Activated CD4-positive, alpha-beta T cell treated with anti-CD3 and anti-CD28 coated beads, Interleukin-2, amount 50 U/mL, for 16 hours (primary cell): ENCODE results near the gene CSH2.
"Not testable (repeated sequence)": the region's sequence is repeated elsewhere in the genome, so short reads cannot be mapped to it uniquely, and the experiment has no call there.

Source experiments
- DNase-seq: peaks from one replicate; pipeline ENCODE4 v3.0.0-alpha.2; 2020

CSH2 gene

GRCh38 chr17:63873577-63873976, at the start of gene CSH2:
CSH2 (minus strand) TSS chr17:63873677; CDS start chr17:63873614, 63 bp downstream.
- DNase-seq, result not testable (repeated sequence)

- not testable (repeated sequence) for DNase-seq
Measured at GRCh38 chr17:63922402-63922801, 48.9 kb upstream of the CSH2 start.

- DNase-seq, result not testable (repeated sequence)
Measured at GRCh38 chr17:63920779-63921178, 47.3 kb upstream of the CSH2 start.

- not testable (repeated sequence) for DNase-seq
Measured at GRCh38 chr17:63920050-63920449, 46.6 kb upstream of the CSH2 start.

GRCh38 chr17:63919311-63919723, 45.8 kb upstream of the CSH2 start:
- DNase-seq, result peak; percentile 74

GRCh38 chr17:63918789-63919305, 45.4 kb upstream of the CSH2 start, which contains the start of gene GH1:
GH1 (minus strand) TSS chr17:63918839; CDS start chr17:63918776, 63 bp downstream.
- not testable (repeated sequence) for DNase-seq

- DNase-seq, result no peak
Measured at GRCh38 chr17:63918305-63918704, 44.8 kb upstream of the CSH2 start.

- no peak for DNase-seq
Measured at GRCh38 chr17:63917646-63918045, 44.2 kb upstream of the CSH2 start.

GRCh38 chr17:63917206-63917605, 43.7 kb upstream of the CSH2 start:
- not testable (repeated sequence) for DNase-seq

- no peak for DNase-seq
Measured at GRCh38 chr17:63916566-63917185, 43.2 kb upstream of the CSH2 start.

- DNase-seq, result not testable (repeated sequence)
Measured at GRCh38 chr17:63915753-63916152, 42.3 kb upstream of the CSH2 start.

GRCh38 chr17:63914471-63914870, 41.0 kb upstream of the CSH2 start:
- DNase-seq, result no peak

GRCh38 chr17:63911657-63912100, 38.2 kb upstream of the CSH2 start:
- DNase-seq, result peak; percentile 54

GRCh38 chr17:63911041-63911635, 37.7 kb upstream of the CSH2 start, which contains the start of gene CSHL1:
CSHL1 (minus strand) TSS chr17:63911258; CDS start chr17:63911196, 62 bp downstream.
- DNase-seq, result no peak

GRCh38 chr17:63910096-63910495, 36.6 kb upstream of the CSH2 start:
- no peak for DNase-seq

- DNase-seq, result not testable (repeated sequence)
Measured at GRCh38 chr17:63909586-63909985, 36.1 kb upstream of the CSH2 start.

- DNase-seq, result not testable (repeated sequence)
Measured at GRCh38 chr17:63907161-63907778, 33.8 kb upstream of the CSH2 start.

- DNase-seq, result not testable (repeated sequence)
Measured at GRCh38 chr17:63904796-63905195, 31.3 kb upstream of the CSH2 start.

GRCh38 chr17:63903787-63904201, 30.3 kb upstream of the CSH2 start:
- DNase-seq, result peak; percentile 48

GRCh38 chr17:63901971-63902370, 28.5 kb upstream of the CSH2 start:
- not testable (repeated sequence) for DNase-seq

GRCh38 chr17:63898899-63899798, 25.7 kb upstream of the CSH2 start:
- DNase-seq, result peak; percentile 59
